Natural killer cell (primary cell): ENCODE results near the gene FOXQ1. TPM values are rescaled to one million over a fixed set of nuclear protein-coding genes. Genes with fewer than 3 reads are reported as not detected.
"Not testable (repeated sequence)": the region's sequence is repeated elsewhere in the genome, so short reads cannot be mapped to it uniquely, and the experiment has no call there.

Experiments
- ATAC-seq, 3 donors: fragments of 150-1000 bp in 2 of 3; fragments of 200-7000 bp in 1 of 3; cut with Tn5 transposase; 1 replicate in 1 of 3; 2 replicates in 2 of 3; pipeline ENCODE4 v1.10.0; 2021; ENCODE audit warnings: mild to moderate bottlenecking in 2 of 3, moderate library complexity in 2 of 3
- DNase-seq, 2 donors: peaks; one replicate each; pipeline versions ENCODE4 v3.0.0 to v3.0.0-alpha.2; 2013 to 2021; ENCODE audit warnings: mixed read lengths in 1 of 2
- H3K27ac ChIP-seq: one replicate; pipeline ENCODE4 v1.5.1; 2013; ENCODE audit warnings: mild to moderate bottlenecking, low read length
- H3K27me3 ChIP-seq: one replicate; pipeline ENCODE4 v1.6.1; 2013; ENCODE audit warnings: low read length; ENCODE audit not compliant: control insufficient read depth, insufficient read depth
- H3K36me3 ChIP-seq: one replicate; pipeline ENCODE4 v1.6.1; 2013; ENCODE audit warnings: low read length; ENCODE audit not compliant: control insufficient read depth, insufficient read depth
- H3K4me1 ChIP-seq: one replicate; pipeline ENCODE4 v1.6.1; 2013; ENCODE audit warnings: low read length; ENCODE audit not compliant: control insufficient read depth, insufficient read depth
- H3K4me3 ChIP-seq: one replicate; pipeline ENCODE4 v1.5.1; 2013; ENCODE audit warnings: low read length
- H3K9me3 ChIP-seq: one replicate; pipeline ENCODE4 v1.6.1; 2013; ENCODE audit warnings: low read length; ENCODE audit not compliant: control insufficient read depth, insufficient read depth
- H3K27ac Mint-ChIP-seq, 2 donors: one replicate each; pipeline ENCODE4 v1.8.0; 2022; ENCODE audit warnings: mild to moderate bottlenecking in 2 of 2, mixed read lengths in 2 of 2, moderate library complexity in 1 of 2
- H3K27me3 Mint-ChIP-seq, 2 donors: one replicate each; pipeline ENCODE4 v1.8.0; 2022; ENCODE audit warnings: low read depth in 2 of 2, mixed read lengths in 2 of 2
- H3K36me3 Mint-ChIP-seq: one replicate; pipeline ENCODE4 v1.8.0; 2022; ENCODE audit warnings: mixed read lengths
- H3K4me1 Mint-ChIP-seq, 2 donors: one replicate each; pipeline ENCODE4 v1.8.0; 2022; ENCODE audit warnings: mixed read lengths in 2 of 2
- H3K4me3 Mint-ChIP-seq: one replicate; pipeline ENCODE4 v1.8.0; 2022; ENCODE audit warnings: mild to moderate bottlenecking, moderate library complexity, mixed read lengths
- H3K9me3 Mint-ChIP-seq, 2 donors: one replicate each; pipeline ENCODE4 v1.8.0; 2022; ENCODE audit warnings: mixed read lengths in 2 of 2
- CTCF ChIP-seq: fragments of 200-600 bp; IDR thresholded peaks from one replicate; pipeline ENCODE4 v1.8.0; 2022; ENCODE audit warnings: antibody characterized with exemption
- WGBS: methylation state at CpG from one replicate; pipeline ENCODE4 v1.1.7; 2013; ENCODE audit warnings: missing lambda C conversion rate; ENCODE audit not compliant: insufficient coverage; 5-methylcytosine and 5-hydroxymethylcytosine counted together
- intact Hi-C: fragments of 100-400 bp; cut with micrococcal nuclease; formaldehyde crosslinking; loops from one replicate; pipeline ENCODE4 v1.14.2; 2022
- total RNA-seq, 4 donors: library from RNA; stranded (reverse); fragments of 120-200 nt in 1 of 4; gene quantifications; one replicate each; pipeline versions ENCODE4 v1.2.3 to v1.2.4, GENCODE V29; 2013 to 2022

Gene FOXQ1
- total RNA-seq, 3 donors from 2014 or later (not counting 1 experiment from before 2014, with no cell fraction given) = not detected

GRCh38 chr6:1318036-1318435, 6.1 kb downstream of the FOXQ1 start:
- H3K27me3 ChIP-seq = peaks cover 15% of the 10 kb centered on the region
- no peaks in the 10 kb centered on the region for H3K36me3 ChIP-seq
- H3K9me3 ChIP-seq = no peaks in the 10 kb centered on the region
- H3K4me3 Mint-ChIP-seq = peak overlapping the region; percentile 59
- no peak for TF ChIP-seq CTCF
- no peaks in the 10 kb centered on the region for H3K9me3 Mint-ChIP-seq
- DNase-seq = no peak
- no peak overlapping the region for H3K27ac ChIP-seq
- peaks cover 7 to 16% of the 10 kb centered on the region in 2 donors for H3K4me1 Mint-ChIP-seq
- peaks cover 32 to 38% of the 10 kb centered on the region in 2 donors for H3K27me3 Mint-ChIP-seq
- no peak for ATAC-seq
- no peak overlapping the region for H3K27ac Mint-ChIP-seq
- 86% methylated on average over 7 of the region's 7 CpGs for WGBS
- H3K4me3 ChIP-seq = no peak overlapping the region
- H3K36me3 Mint-ChIP-seq = no peaks in the 10 kb centered on the region
- H3K4me1 ChIP-seq = no peaks in the 10 kb centered on the region
- intact Hi-C loops = no loop called here

GRCh38 chr6:1318584-1318983, 6.7 kb downstream of the FOXQ1 start:
- H3K4me3 ChIP-seq, H3K27ac Mint-ChIP-seq, H3K9me3 Mint-ChIP-seq, intact Hi-C loops, H3K27ac ChIP-seq, H3K4me1 ChIP-seq, H3K36me3 Mint-ChIP-seq, ATAC-seq, H3K36me3 ChIP-seq, DNase-seq, H3K9me3 ChIP-seq: not testable (repeated sequence)
- H3K4me3 Mint-ChIP-seq = peak overlapping the region; percentile 59
- H3K4me1 Mint-ChIP-seq = peaks cover 7 to 16% of the 10 kb centered on the region in 2 donors
- peaks cover 32 to 38% of the 10 kb centered on the region in 2 donors for H3K27me3 Mint-ChIP-seq
- WGBS = 89% methylated on average over 14 of the region's 22 CpGs
- H3K27me3 ChIP-seq = peaks cover 15% of the 10 kb centered on the region

- Histone ChIP-seq H3K4me1 (no peaks in the 10 kb centered on the region), H3K36me3 (no peaks in the 10 kb centered on the region), H3K27ac (no peak overlapping the region), H3K9me3 (no peaks in the 10 kb centered on the region), H3K4me3 (no peak overlapping the region), H3K27me3 (no peaks in the 10 kb centered on the region)
- no peak for TF ChIP-seq CTCF
- intact Hi-C loops = no loop called here
- Mint-ChIP-seq H3K27ac (no peak overlapping the region), H3K36me3 (no peaks in the 10 kb centered on the region), H3K27me3 (peaks cover 25 to 32% of the 10 kb centered on the region in 2 donors), H3K4me3 (no peak overlapping the region), H3K4me1 (no peaks in the 10 kb centered on the region), H3K9me3 (no peaks in the 10 kb centered on the region)
- ATAC-seq (no peak), DNase-seq (no peak)
- 57% methylated on average over 1 of the region's 4 CpGs for WGBS
These were observed 9.8 kb downstream of the FOXQ1 start for GRCh38 chr6:1321738-1322137.

- Histone ChIP-seq H3K36me3 (no peaks in the 10 kb centered on the region), H3K27ac (no peak overlapping the region), H3K27me3 (no peaks in the 10 kb centered on the region), H3K4me3 (no peak overlapping the region), H3K4me1 (no peaks in the 10 kb centered on the region), H3K9me3 (no peaks in the 10 kb centered on the region)
- intact Hi-C loops = no loop called here
- Mint-ChIP-seq H3K27me3 (peaks cover 25 to 34% of the 10 kb centered on the region in 2 donors), H3K9me3 (no peaks in the 10 kb centered on the region), H3K4me1 (no peaks in the 10 kb centered on the region), H3K27ac (no peak overlapping the region), H3K4me3 (no peak overlapping the region), H3K36me3 (no peaks in the 10 kb centered on the region)
- 80% methylated on average over 3 of the region's 3 CpGs for WGBS
- TF ChIP-seq CTCF = no peak
- no peak for ATAC-seq
- DNase-seq = no peak
These were observed 10.3 kb downstream of the FOXQ1 start for GRCh38 chr6:1322156-1322555.
